Measurements from ENCODE around the gene C22orf23.

C22orf23 gene

GRCh38 chr22:37942133-37942532, 11.3 kb downstream of the C22orf23 start:
- DNase-seq (ENCODE audit: low read depth), result no peak
- no peak for TF ChIP-seq CTCF (conservative IDR thresholded peaks at IDR 0.05; ENCODE audit: control insufficient read depth, insufficient read depth, low read depth, low read length)
- no peak overlapping the region for H3K4me3 ChIP-seq (ENCODE audit: control insufficient read depth, low read depth, low read length)

GRCh38 chr22:37940698-37941376, 12.6 kb downstream of the C22orf23 start:
- TF ChIP-seq CTCF (conservative IDR thresholded peaks at IDR 0.05; ENCODE audit: control insufficient read depth, insufficient read depth, low read depth, low read length), result peak; percentile 0
- peak; percentile 81 for DNase-seq (ENCODE audit: low read depth)
- H3K4me3 ChIP-seq (ENCODE audit: control insufficient read depth, low read depth, low read length), result no peak overlapping the region

GRCh38 chr22:37933711-37934376, 19.6 kb downstream of the C22orf23 start:
- DNase-seq (ENCODE audit: low read depth), result peak; percentile 92
- TF ChIP-seq CTCF (conservative IDR thresholded peaks at IDR 0.05; ENCODE audit: control insufficient read depth, insufficient read depth, low read depth, low read length), result peak; percentile 91
- no peak overlapping the region for H3K4me3 ChIP-seq (ENCODE audit: control insufficient read depth, low read depth, low read length)

- no peak for TF ChIP-seq CTCF (conservative IDR thresholded peaks at IDR 0.05; ENCODE audit: control insufficient read depth, insufficient read depth, low read depth, low read length)
- H3K4me3 ChIP-seq (ENCODE audit: control insufficient read depth, low read depth, low read length), result no peak overlapping the region
- no peak for DNase-seq (ENCODE audit: low read depth)
Measured at GRCh38 chr22:37932821-37933578, 20.4 kb downstream of the C22orf23 start.

GRCh38 chr22:37932401-37932800, 21.0 kb downstream of the C22orf23 start:
- TF ChIP-seq CTCF (conservative IDR thresholded peaks at IDR 0.05; ENCODE audit: control insufficient read depth, insufficient read depth, low read depth, low read length), result no peak
- no peak overlapping the region for H3K4me3 ChIP-seq (ENCODE audit: control insufficient read depth, low read depth, low read length)
- no peak for DNase-seq (ENCODE audit: low read depth)

- no peak overlapping the region for H3K4me3 ChIP-seq (ENCODE audit: control insufficient read depth, low read depth, low read length)
- DNase-seq (ENCODE audit: low read depth), result no peak
- TF ChIP-seq CTCF (conservative IDR thresholded peaks at IDR 0.05; ENCODE audit: control insufficient read depth, insufficient read depth, low read depth, low read length), result no peak
Measured at GRCh38 chr22:37931893-37932389, 21.5 kb downstream of the C22orf23 start.

All from fibroblast of mammary gland (primary cell).